Smooth muscle cell (in vitro differentiated cells): ENCODE measurements around the gene REXO1. TPM values are rescaled to one million over a fixed set of nuclear protein-coding genes. Genes with fewer than 3 reads are reported as not detected.

Experiments
- DNase-seq: peaks from one replicate; lab custom pipeline; 2025; ENCODE audit not compliant: unreplicated experiment; lab: John Stamatoyannopoulos, UW
- H2AFZ ChIP-seq: fragments of 200-600 bp; sonication (generic); 2 replicates; pipeline ENCODE4 v1.6.0; 2016; ENCODE audit warnings: antibody characterized with exemption, low read depth, mild to moderate bottlenecking
- H3F3A ChIP-seq: fragments of 200-600 bp; sonication (generic); 2 replicates; pipeline ENCODE4 v1.6.0; 2017; ENCODE audit warnings: antibody characterized with exemption, low read depth
- H3K27ac ChIP-seq: fragments of 200-600 bp; sonication (generic); 2 replicates; pipeline ENCODE4 v1.5.1; 2016; ENCODE audit warnings: low read depth, mild to moderate bottlenecking
- H3K27me3 ChIP-seq: fragments of 200-600 bp; sonication (generic); 2 replicates; pipeline ENCODE4 v1.6.1; 2016; ENCODE audit warnings: low read depth, mild to moderate bottlenecking
- H3K36me3 ChIP-seq: fragments of 200-600 bp; sonication (generic); 2 replicates; pipeline ENCODE4 v1.5.1; 2016; ENCODE audit warnings: low read depth
- H3K4me1 ChIP-seq: fragments of 200-600 bp; sonication (generic); 2 replicates; pipeline ENCODE4 v1.5.1; 2016; ENCODE audit warnings: low read depth
- H3K4me2 ChIP-seq: fragments of 200-600 bp; sonication (generic); 2 replicates; pipeline ENCODE4 v1.6.0; 2016; ENCODE audit warnings: mild to moderate bottlenecking
- H3K4me3 ChIP-seq: fragments of 200-600 bp; sonication (generic); 2 replicates; pipeline ENCODE4 v1.5.1; 2016; ENCODE audit warnings: mild to moderate bottlenecking
- H3K79me2 ChIP-seq: fragments of 200-600 bp; sonication (generic); 2 replicates; pipeline ENCODE4 v1.6.0; 2016; ENCODE audit warnings: low read depth, mild to moderate bottlenecking
- H3K9ac ChIP-seq: fragments of 200-600 bp; sonication (generic); 2 replicates; pipeline ENCODE4 v1.6.0; 2016; ENCODE audit warnings: low read depth
- H3K9me3 ChIP-seq: fragments of 200-600 bp; sonication (generic); replicated peaks from 2 replicates; pipeline ENCODE4 v1.5.1; 2016; ENCODE audit warnings: low read depth
- H4K20me1 ChIP-seq: fragments of 200-600 bp; sonication (generic); 2 replicates; pipeline ENCODE4 v1.6.0; 2016; ENCODE audit warnings: low read depth
- WGBS: methylation state at CpG from one replicate; pipeline ENCODE4 v1.1.7; 2016; ENCODE audit warnings: low lambda C conversion rate; 5-methylcytosine and 5-hydroxymethylcytosine counted together
- polyA plus RNA-seq: library from polyadenylated mRNA; unstranded; fragments of >200 nt; fragmentation: Nextera tagmentation; extraction: Ambion mirVana; gene quantifications from 2 replicates; pipeline ENCODE4 v1.2.1, GENCODE V29; 2016
- total RNA-seq: library from RNA; depleted of rRNA; stranded (reverse); fragments of >200 nt; gene quantifications from 2 replicates; pipeline ENCODE4 v1.2.3, GENCODE V29; 2014
- TF ChIP-seq, protein P1 (sequence below): fragments of 200-600 bp; sonication (generic); IDR thresholded peaks from 2 replicates; pipeline ENCODE4 v1.5.1; 2017; ENCODE audit warnings: borderline replicate concordance, mild to moderate bottlenecking, antibody characterized with exemption; ENCODE audit not compliant: insufficient read depth, poor library complexity, severe bottlenecking

REXO1 gene
- total and polyA plus RNA-seq, 2 experiments from 2014 or later = 10.6 to 11.6 TPM

DNA sequence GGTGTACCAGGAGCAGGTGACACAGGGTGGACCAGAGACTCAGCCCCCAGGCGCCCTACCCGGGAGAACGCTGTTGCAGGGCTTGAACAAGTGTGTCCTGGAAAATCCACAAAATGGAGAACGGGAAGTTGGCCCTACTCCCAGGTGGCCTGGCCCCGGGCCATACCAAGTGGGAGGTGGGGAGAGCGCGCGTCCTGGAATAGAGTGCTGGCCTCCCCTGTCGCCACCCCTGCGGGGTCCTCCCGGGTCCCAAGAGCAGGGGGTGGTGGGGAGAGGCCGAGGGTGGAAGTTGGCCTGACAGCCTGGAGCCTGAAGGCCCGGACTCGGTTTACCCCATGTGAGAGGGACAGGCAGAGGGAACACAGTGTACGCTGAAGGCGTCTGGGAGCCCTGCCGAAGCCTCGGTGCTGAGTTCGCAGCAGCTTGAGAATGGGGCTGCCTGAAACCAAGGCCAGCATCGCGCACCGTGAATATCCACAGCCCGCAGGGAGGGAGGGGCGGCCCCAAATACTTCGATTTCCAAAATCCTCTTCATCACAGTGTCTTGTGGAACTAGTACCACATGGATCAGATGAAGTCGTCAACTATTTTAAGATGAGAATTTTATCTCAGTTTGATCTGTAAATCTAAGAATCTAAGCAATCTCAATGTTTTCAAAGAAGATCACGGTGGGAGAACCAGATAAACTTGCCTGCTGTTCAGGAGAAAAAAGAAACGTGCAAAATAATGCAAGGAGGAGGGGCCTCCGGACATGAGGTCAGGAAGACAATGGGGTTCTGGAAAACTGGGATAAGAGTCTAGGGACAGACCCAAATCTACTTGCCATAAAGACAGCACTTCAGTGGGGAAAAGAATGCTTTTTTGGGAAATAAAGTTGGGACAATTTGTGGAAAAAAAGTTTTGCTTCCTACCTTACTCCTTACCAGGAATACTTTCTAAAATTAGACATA, 25.5 kb upstream of the REXO1 start:
- DNase-seq = no peak
- Histone ChIP-seq H3K4me3 (peak overlapping the region; percentile 65), H3K79me2 (peaks cover 36% of the 10 kb centered on the region), H3K36me3 (no peaks in the 10 kb centered on the region), H3F3A (no peaks in the 10 kb centered on the region), H3K4me2 (peak overlapping the region; percentile 97), H3K27me3 (no peaks in the 10 kb centered on the region), H2AFZ (no peak overlapping the region), H3K27ac (no peak overlapping the region), H3K4me1 (peaks cover 15% of the 10 kb centered on the region), H3K9ac (peak overlapping the region; percentile 90), H3K9me3 (no peaks in the 10 kb centered on the region), H4K20me1 (peaks cover 50% of the 10 kb centered on the region)
- WGBS = 93% methylated on average over 29 of the region's 29 CpGs
- TF ChIP-seq, protein P1, sequence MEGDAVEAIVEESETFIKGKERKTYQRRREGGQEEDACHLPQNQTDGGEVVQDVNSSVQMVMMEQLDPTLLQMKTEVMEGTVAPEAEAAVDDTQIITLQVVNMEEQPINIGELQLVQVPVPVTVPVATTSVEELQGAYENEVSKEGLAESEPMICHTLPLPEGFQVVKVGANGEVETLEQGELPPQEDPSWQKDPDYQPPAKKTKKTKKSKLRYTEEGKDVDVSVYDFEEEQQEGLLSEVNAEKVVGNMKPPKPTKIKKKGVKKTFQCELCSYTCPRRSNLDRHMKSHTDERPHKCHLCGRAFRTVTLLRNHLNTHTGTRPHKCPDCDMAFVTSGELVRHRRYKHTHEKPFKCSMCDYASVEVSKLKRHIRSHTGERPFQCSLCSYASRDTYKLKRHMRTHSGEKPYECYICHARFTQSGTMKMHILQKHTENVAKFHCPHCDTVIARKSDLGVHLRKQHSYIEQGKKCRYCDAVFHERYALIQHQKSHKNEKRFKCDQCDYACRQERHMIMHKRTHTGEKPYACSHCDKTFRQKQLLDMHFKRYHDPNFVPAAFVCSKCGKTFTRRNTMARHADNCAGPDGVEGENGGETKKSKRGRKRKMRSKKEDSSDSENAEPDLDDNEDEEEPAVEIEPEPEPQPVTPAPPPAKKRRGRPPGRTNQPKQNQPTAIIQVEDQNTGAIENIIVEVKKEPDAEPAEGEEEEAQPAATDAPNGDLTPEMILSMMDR = no peak

DNA sequence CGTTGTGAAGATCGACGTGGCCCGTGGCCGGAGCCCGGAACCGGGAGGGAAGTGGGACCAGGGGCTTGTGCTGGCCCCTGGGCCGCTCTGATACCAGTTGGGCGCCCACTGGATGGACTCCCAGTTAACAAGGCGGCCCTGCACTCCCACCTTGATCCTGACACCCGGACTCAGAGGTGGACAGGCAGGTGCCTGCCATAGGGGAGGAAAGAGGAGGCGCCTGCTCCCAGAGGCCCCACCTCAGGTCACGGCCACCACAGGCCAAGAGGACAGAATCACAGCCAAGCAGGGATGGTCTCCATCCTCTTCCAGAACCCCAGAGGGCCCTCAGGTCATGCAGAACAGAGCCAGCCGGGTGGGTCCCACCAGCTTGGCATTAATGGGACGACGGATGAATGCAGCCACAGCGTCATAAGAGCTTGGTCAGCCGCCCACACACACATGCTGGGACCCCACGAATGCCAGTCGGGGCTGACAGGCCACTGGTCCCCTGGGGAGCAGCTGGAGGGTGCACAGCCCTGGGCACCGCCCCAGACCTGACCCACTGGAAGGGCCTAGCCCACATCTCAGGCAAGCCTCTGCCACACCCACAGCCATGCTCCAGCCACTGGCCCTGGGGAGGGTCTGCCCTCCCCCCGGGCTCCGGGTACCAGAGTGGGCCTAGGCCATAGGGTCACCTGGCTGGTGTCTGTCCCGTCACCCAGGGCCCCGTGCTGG, 24.7 kb upstream of the REXO1 start:
- Histone ChIP-seq H3K9ac (no peak overlapping the region), H3K27ac (no peak overlapping the region), H3K4me3 (no peak overlapping the region), H3K36me3 (no peaks in the 10 kb centered on the region), H3K4me2 (no peak overlapping the region), H4K20me1 (peaks cover 47% of the 10 kb centered on the region), H3K4me1 (peaks cover 15% of the 10 kb centered on the region), H3K79me2 (peaks cover 36% of the 10 kb centered on the region), H3K9me3 (no peaks in the 10 kb centered on the region), H2AFZ (no peak overlapping the region), H3F3A (no peaks in the 10 kb centered on the region), H3K27me3 (no peaks in the 10 kb centered on the region)
- TF ChIP-seq, protein P1 = no peak
- DNase-seq = no peak
- 91% methylated on average over 24 of the region's 25 CpGs for WGBS

DNA sequence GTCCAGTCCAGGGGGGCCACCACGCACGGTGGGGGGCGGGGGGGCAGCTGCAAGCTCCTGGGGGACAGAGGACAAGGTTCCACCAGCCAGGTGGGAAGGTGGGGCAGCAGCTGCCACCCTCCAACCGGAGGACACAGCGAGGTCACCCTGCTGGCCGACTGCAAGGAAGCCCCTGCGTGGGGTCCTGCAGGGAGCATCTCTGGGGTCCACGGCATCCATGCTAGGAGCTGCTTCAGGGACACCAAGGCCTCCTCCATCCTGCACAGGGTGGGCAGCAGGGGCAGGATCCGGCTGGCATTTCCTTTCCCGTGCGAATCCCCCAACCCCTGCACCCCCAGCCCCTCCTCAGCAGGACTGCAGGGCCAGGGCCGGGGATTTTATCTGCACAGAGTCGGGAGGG, 23.3 kb upstream of the REXO1 start:
- no peak overlapping the region for H3K27ac ChIP-seq
- no peak for DNase-seq
- H3K4me3 ChIP-seq = no peak overlapping the region
- peaks cover 36% of the 10 kb centered on the region for H3K79me2 ChIP-seq
- no peak overlapping the region for H3K9ac ChIP-seq
- TF ChIP-seq, protein P1 = no peak
- no peak overlapping the region for H2AFZ ChIP-seq
- no peak overlapping the region for H3K4me2 ChIP-seq
- peaks cover 15% of the 10 kb centered on the region for H3K4me1 ChIP-seq
- H4K20me1 ChIP-seq = peaks cover 47% of the 10 kb centered on the region
- WGBS = 97% methylated on average over 10 of the region's 13 CpGs
- no peaks in the 10 kb centered on the region for H3F3A ChIP-seq
- H3K27me3 ChIP-seq = no peaks in the 10 kb centered on the region
- H3K9me3 ChIP-seq = no peaks in the 10 kb centered on the region
- no peaks in the 10 kb centered on the region for H3K36me3 ChIP-seq
